HG03108 (cell line): ENCODE results near the gene SH3TC1.

Source experiments
- ATAC-seq: cut with Tn5 transposase; IDR thresholded peaks from one replicate; pipeline ENCODE4 v1.9.1; 2021; ENCODE audit warnings: moderate library complexity; ENCODE audit not compliant: unreplicated experiment

The SH3TC1 gene

DNA sequence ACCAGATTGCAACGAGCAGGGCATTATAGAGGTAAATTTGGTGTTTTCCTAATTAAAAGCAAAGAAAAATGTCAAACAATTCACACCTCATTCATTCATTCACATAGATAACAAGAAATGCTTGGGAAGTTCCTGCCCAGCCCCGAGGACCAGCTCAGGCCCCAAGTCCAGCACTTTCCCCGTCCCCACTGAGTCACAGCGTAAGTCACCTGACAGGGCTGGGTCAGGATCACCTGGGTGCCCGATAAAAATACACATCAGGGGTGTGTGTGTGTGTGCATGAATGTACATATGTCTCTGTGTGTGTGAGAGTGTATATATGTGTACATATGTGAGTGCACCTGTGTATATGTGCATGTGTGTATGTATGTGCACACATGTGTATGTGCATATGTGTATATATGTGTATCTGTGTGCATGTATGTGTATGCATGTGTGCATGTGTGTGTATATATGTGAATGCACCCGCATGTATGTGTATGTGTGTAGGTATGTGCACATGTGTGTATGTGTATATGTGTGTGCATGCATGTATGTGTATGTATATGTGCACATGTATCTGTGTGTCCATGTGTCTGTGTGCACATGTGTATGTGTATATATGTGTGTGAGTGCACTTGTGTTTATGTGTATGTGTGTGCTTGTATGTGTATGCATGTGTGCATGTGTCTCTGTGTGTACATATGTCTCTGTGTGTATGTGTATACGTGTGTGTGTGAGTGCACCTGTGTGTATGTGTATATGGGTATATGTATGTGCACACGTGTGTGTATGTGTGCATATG lies 18.6 kb upstream of the SH3TC1 start:
- no peak for ATAC-seq

DNA sequence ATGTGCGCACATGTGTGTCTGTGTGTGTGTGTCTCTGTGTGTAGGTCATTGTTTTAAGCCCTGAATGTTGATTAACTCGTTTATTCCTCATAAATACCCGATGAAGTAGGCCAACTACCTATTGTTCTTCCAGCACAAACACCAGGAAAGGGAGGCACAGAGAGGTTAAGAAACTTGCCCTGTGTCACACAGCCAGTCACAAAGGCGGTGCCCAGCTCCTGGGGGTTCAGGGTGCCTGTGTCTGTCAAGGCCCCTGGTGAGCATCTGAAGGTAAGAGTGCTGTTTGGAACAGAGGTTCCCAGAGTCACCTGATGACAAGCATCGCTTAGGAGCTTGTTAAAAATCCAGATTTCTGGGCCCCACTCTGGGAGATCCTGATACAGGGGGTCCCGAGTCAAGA lies 18.0 kb upstream of the SH3TC1 start:
- no peak for ATAC-seq

DNA sequence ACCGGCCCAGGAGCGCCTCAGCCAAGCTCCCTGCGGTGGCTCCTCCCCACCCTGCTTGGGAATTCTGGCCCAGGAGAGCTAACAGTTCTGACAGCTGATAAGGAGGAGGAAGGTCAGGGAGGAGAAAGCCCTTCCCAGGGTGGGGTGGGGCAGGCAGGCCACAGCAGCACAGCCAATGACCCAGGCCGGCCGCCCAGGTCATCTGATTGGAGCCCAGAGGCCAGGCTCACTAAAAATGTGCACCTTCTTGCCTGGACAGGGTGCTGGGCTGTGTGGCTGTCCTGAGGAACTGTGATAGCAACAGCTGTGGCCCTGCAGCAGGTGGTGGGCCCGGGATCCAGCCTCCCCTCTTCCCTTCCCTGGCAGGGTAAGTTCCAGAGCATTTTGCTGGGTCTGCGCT lies 17.2 kb upstream of the SH3TC1 start:
- no peak for ATAC-seq

DNA sequence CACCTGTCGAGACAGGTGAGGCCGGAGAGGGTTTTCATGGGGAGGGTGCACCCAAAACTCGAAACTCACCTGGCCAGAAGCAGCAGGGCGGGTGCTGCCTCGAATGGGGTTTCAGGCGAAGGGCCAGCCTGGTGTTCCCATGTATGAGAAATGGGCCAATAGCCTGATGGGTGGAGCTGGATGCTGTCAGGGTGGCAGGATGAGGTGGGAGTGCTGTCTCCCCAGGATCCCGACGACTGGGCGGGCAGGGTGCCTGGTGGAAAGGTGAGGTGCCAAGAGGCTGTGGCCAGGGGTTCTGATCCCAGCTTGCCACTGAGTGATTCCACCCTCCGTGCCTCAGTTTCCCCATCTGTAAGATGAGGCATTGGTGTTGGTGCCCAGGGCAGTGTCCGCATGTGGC lies 16.8 kb upstream of the SH3TC1 start:
- no peak for ATAC-seq

DNA sequence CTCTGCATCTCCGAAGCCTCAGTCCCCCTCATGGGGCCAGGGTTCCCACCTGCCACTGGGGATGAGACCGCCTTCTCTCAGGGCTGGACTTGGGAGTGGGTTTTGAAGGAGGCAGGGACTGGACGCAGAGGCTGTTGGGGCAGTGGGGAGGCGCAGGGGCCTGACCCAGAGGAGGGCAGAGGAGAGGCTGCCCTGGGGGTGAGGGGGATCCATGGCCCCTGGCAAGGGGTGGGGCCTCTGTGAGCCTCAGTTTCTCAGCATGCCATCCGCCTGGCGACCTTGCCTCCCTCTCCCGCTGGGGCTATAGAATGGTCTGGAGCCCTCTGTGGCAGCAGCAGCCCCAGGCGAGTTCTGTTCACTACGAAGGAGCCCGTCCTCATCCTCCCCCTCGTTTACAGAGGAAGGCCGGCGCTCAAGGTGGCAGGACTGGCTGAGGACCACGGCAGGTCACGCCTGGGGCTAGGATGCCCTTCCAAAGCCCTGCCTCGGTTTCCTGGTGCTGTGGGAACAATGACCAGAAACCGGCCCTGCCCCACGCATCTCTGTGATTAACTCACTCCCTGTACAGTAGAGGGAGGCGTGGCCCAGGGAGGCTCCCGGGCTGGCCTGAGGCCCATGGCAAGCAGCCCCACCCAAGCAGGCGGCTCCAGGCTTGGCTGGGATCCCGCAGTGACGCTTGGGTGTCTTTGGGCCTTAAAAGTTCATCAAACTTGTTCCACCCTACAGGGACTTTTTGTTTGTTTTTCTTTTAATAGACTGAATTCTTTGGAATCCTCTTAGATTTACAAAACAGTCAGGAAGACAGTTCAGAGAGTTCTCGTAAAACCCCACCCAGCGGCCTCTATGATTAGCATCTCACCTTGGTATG lies 16.0 kb upstream of the SH3TC1 start:
- no peak for ATAC-seq

DNA sequence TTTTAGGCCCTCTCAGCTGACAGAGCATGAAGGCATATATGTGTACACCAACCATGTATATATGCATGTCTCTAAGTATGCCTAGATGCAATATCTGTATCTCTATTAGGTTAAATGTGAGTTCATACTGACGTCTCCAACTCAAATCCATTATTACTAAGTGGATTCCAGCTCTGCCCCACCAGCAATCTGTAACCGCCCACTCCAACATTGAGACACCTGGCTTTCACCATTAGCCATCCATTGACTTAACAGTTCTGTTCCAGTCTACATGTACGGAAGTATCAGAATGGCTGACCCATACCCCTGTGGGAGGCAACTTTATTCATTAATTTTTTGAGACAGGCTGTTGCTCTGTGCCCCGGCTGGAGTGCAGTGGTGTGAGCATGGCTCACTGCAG lies 15.0 kb upstream of the SH3TC1 start:
- no peak for ATAC-seq

DNA sequence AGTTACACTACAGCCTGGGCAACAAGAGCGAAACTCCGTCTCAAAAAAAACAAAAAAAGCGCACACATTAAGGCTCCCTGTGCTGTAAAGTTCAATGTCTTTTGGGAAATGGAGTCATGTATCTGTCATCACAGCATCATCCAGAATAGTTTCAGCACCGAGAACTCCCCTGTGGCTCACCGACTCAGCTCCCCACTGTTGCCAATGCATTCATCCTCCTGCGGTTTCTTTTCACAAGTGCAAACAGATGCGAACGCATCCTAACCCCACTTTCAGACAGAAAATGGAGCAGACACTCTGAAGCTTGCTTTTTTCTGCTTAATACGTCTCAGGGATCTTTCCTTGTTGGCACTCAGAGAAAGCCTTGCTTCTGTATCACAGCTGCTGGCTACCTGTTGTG lies 13.8 kb upstream of the SH3TC1 start:
- no peak for ATAC-seq

DNA sequence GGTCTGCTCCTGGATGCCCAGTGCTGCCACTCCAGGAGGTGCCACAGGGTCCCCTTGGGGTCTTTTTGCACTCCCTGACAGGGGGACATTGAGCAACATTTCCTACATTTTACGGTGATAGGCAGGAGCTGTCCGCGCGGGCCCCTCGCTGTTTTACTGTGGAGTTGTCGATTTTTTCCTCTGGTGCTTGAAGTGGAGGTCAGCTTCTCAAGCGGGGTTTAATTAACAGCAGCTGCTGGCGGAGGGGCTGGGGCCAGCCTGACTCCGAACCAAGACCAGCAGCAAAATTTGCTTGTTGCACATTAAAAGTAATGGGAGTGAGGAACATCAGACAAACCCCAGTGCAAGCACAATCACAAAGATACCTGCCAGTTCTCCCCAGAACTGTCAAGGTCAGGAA lies 13.2 kb upstream of the SH3TC1 start:
- ATAC-seq, result no peak

DNA sequence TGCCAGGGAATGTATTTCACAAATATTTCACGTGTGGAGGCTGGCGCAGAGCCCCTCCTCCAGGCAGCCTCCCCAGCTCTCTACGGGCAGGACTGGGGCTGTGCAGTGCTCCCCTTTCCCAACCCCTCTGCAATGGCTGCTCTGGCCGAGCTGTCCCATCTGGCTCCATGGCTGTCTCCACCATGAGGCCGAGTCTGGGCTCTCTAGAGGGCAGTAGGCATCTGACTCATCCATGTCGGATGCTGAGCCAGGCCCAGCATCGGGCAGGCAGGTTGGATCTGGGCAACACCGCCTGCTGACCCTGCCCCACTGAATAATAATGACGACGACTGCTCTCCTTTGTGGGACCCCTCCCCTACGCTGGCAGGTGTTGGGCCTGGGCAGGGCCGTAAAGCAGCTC lies 11.0 kb upstream of the SH3TC1 start:
- no peak for ATAC-seq

DNA sequence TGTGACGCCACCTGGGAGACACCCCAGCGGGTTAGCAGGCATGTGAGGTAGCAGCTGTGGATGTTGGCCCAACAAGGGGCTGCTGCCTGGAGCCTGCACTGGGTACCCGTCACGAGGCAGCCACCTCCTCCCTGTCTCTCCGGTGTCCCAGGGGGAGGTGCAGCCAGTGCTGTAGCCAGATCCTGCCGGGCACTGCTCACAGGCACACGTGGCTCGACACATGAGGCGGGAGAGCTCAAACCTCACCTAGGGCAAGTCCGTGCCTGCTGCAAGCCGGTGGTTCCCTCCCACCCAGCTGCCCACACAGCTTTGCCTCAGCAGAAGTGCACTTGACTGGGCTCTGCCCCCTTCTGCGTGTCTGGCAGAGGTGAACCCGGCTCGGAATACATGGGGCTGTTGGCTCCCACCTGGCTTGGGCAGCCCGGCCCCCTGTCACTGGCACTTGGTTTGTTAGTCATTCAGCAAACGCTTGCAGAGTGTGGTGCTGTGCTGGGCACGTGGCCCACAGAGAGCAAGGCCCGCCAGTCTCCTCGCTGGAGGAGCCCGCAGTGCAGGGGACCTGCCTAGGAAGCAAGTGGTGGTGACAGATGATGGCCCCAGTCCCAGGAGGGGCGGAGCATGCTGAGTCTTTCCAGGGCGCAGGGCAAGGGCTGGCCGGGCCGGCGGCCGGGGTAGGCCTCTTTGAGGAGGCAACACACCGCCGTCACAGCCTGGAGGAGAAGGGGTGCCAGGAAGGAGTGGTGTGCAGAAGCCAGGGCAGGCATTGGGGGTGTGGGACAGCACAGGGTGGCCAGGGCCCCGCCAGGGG lies 10.1 kb upstream of the SH3TC1 start:
- no peak for ATAC-seq

DNA sequence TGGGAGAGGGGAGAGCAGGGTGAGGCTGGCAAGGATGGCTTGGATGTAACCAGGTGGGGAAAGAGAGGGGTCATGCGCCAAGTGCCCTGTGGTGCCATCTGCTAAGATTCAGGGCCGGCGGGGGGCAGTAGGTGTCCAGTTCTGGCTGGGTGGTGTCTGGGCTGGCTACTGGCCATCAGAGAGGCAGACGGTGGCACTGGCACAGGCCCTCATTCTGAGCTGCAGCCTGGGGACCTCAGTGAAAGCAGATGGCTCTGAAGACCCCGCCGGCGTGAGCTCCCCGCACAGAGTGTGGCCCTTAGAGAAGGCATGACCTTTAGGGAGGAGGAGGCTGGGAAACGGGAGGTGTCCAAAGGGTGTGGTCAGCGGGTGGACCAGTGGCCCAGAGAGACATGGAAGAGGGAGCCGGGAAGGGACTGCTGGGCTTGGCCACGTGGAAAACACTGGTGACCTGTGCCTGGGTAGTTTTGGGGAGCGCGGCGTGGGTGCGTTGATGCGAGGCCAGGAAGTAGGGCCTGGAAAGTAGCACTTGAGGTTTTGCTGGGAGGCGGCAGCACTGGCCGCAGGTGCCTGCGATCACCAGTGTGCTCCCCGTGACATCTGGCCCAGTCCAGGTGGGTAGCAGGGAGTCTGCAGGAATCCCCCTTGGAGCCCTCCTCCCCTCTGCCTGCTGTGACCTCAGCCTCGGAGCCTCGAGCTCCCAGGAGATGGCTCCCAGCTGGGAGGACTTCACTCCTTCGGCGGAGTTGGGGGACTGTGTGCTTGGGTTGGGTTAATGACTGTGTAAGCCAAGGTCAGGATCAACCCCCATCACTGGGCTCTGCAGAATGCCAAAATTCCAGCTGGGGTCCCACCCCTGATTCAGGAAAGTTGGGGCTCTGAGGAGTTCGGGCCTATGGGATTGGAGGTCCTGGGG lies 9.3 kb upstream of the SH3TC1 start:
- ATAC-seq, result no peak

DNA sequence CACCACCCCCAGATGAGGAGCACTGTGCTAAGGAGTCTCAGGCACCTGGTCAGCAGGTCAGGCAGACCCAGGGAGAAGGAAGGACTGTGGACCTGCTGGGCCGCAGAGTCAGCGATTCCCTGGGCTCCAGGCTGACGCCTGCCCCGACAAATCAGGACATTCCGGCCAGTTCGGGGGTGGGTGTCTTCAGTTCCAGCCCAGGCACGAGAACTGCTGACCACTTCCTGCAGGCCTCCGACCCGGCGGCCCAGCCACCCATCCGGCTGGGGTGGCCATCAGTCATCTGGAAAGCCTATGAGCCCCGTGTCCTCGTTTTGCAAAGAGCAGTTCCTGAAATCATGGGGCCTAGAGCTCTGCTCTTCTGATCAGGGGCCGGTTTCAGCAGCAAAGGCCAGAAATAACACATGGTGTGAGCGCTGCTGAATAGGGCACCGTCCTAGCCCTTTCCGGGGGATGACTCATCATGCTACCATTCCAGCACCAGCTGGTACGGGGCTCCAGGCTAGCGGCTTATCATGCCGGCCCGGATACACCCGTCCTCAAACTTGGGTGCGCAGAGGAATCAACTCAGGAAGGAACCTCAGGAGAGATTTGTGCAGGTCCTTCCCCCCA lies 7.8 kb upstream of the SH3TC1 start:
- peak; percentile 46 for ATAC-seq

DNA sequence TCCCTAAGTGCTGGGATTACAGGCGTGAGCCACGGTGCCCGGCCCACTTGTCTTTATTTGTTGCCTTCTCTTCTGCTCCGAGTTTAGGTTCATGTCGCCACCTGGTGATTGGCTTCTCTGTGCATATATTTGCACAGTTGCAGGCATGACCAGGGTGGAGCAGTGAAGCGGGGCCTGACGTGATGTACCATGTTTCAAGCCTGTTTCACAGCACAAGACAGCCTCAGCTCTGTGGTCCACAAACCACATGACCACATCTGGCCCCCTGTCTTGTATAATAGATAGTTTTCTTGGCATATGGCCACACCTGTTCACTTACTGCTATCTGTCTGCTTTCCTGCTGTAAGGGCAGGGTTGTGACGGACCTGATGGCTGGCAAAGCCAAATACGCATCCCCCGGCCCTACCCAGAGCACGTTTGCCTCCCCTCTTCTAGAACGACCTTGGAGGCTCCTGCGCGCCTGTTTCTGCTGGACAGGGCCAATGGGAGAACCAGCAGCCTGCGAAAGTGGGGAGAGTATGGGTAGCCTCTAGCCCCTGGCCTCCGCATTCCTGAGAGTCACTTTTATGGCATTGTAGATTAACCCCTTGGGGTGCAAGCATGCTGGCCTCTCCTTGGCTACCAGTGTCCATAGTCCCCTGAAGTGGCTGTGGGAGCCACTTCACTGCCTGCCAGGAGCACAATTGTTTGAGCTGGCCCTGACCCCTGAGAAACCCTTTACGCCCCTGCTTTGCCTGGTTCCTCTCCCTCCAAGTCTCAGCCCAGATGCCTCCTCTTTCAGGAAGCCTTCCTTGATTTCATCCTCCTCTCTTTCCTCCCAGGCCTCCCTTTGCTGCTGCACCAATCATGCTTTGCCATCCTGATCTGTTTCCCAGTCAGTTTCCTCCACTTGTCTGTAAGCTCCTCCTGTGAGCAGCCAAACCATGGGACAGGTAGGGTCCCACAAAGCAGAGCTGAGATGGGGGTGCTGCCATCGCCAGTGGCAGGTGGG lies 6.0 kb upstream of the SH3TC1 start:
- ATAC-seq, result peak; percentile 77

DNA sequence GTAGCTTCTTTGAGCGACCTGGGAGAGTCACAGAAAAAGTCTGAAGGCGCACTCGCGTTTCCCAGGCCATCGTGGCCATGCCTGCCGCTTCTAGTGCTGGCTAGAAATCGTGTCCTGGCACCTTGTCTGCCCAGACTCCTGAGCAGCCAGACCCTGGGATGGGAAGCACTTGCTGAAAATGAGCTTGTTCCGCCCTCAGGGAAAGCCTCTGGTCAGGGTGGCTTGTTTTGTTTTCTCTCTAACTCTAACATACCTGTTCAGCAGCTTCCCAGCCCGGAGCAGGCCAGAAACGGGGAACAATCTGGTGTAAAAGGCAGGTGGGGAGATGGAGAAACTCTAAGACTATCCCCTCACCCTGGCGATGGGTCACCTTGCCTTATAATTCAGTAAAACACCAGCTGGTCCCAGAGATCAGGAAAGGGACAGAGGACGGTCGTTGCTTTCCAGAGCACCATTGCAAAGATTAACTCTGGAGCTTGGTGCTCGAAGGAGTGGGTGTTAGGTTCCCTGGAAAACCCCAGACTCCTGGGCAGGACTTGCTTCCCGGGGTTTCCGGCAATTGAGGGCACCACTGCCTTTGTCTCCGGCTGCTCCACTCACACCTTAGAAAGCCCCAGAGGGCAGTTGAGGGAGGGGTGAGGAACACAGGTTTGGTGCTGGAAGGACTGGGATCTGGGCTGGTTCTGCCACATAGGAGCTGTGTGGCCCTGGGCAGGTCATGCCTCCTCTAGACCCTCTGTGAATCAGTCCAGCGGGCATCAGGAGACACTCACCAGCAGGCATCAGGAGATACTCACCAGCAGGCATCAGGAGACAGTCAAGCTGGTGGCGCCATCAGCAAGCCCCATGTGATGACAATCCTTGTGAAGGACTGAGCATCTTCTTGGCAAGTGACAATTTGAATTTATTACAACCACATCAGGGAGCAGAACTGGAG lies 4.5 kb upstream of the SH3TC1 start:
- no peak for ATAC-seq

DNA sequence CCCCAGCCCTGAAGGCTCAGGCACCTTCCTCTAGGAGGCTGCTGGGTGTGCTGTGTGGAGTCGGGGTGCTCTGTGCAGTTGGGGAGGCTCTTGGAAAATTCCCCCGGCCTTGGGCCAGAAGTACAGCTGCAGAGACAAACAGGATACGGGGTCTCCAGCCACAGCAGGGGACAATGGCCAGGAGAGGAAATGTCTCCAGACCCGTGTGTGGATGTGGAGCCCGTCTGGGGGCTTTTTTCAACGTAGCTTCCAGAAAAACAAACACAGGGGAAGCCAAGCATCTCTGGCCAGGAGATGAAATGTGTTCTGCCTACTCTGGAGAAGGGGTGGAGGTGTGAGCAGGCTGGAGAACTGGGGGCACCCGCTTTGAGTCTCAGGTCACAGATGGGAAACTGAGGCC lies 3.7 kb upstream of the SH3TC1 start:
- no peak for ATAC-seq

DNA sequence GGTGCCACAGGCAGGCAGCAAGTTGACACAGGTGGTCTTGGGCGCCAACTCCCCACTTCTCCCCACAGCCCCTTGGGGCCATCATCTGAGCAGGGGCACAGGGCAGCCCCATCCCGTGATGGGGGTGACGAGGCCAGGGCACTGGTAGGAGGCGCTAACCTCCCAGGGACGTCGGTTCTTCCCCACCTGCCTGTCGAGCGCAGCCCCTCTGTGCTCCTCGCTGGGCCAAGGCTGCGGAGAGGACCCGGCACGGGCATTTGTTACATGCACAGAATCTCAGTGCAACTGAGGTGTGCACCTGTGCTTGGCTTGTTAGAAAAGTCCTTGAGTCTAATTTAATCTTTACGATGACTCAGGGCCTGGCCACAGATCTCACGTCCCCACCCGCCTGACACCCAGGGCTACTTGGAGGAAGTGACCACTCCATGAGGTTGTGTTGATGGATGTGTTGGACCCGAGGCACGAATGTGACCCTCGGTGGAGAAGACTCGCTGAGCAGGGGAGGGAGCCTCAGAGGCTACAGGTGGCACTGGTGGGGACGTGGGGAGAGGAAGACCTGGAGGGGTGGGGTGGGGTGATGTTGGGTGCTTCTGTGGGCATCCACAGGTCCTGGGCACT lies 3.1 kb upstream of the SH3TC1 start:
- no peak for ATAC-seq

DNA sequence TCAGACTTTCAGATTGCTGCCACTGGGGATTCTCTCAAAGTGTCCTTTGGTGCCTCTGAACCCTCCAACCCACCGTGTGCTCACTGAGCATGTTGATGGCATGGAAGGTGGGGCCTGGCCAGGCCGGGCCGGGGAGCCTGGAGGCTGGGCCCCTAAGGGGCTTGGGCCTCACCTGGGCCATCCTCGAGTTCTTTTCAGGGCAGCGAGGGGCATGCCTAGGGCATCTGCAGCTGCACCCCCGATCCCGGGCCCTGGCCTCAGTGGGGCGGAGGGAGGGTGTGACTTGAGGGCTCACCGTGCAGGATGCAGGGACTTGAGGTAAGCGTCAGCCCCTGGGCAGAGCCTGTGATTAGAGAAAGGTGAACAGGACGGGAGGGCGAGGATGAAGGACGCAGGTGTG lies 1.6 kb upstream of the SH3TC1 start:
- ATAC-seq, result no peak
